Measurements from ENCODE around the gene SLC30A1.
"Not testable (repeated sequence)": the region's sequence is repeated elsewhere in the genome, so short reads cannot be mapped to it uniquely, and the experiment has no call there.

SLC30A1 gene

GRCh38 chr1:211581526-211581925 is 2.6 kb upstream of the SLC30A1 start:
- no peak overlapping the region for H3K4me3 Mint-ChIP-seq
- peaks cover 10 to 36% of the 10 kb centered on the region in 2 donors for H3K4me1 Mint-ChIP-seq
- DNase-seq, result no peak
- H3K36me3 Mint-ChIP-seq, result no peaks in the 10 kb centered on the region
- H3K27me3 Mint-ChIP-seq, result no peaks in the 10 kb centered on the region
- no peak for ATAC-seq (replicated peaks)
- H3K27ac Mint-ChIP-seq, result no peak overlapping the region
- no peaks in the 10 kb centered on the region for H3K9me3 Mint-ChIP-seq

DNA sequence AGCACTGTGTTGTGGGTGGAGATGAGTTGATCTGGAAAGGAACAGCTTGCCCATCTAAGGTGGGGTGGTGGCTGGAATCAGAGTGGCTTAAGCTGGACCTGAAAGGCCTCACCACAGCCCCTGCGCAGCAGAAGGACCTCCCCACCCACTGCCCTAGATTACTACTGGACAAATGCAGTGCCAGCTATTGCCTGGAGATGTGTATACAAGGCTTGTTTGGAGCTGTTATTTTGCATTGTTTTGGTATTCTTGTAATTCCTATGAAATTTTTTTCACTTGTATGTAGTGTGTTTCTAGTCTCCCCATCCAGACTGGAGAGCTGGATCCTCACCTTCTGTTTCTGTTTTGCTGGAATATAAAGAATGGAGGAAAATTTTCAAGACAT is 1.3 kb upstream of the SLC30A1 start:
- Mint-ChIP-seq H3K4me3 (peak overlapping the region; percentile 77 to 94), H3K27ac (peak overlapping the region; percentile 59), H3K9me3 (no peaks in the 10 kb centered on the region), H3K27me3 (no peaks in the 10 kb centered on the region), H3K4me1 (peaks cover 11 to 34% of the 10 kb centered on the region in 2 donors), H3K36me3 (no peaks in the 10 kb centered on the region)
- DNase-seq (no peak), ATAC-seq (replicated peaks) (no peak)

GRCh38 chr1:211579440-211580302 is 710 bp upstream of the SLC30A1 start:
- Mint-ChIP-seq H3K4me1 (peaks cover 11 to 34% of the 10 kb centered on the region in 2 donors), H3K27ac (peak overlapping the region; percentile 84), H3K4me3 (peak overlapping the region; percentile 77 to 94), H3K27me3 (no peaks in the 10 kb centered on the region), H3K9me3 (no peaks in the 10 kb centered on the region), H3K36me3 (peaks cover 0 to 1% of the 10 kb centered on the region in 2 donors)
- ATAC-seq (replicated peaks) (peak; percentile 60 to 63), DNase-seq (no peak)

GRCh38 chr1:211577819-211578639 is 932 bp downstream of the SLC30A1 start:
- no peaks in the 10 kb centered on the region for H3K27me3 Mint-ChIP-seq
- ATAC-seq (replicated peaks), result peak; percentile 38 to 44
- peaks cover 11 to 39% of the 10 kb centered on the region in 2 donors for H3K4me1 Mint-ChIP-seq
- H3K9me3 Mint-ChIP-seq, result no peaks in the 10 kb centered on the region
- H3K36me3 Mint-ChIP-seq, result peaks cover 5 to 10% of the 10 kb centered on the region in 2 donors
- H3K27ac Mint-ChIP-seq, result peak overlapping the region; percentile 92
- DNase-seq, result peak; percentile 59
- peak overlapping the region; percentile 92 to 94 for H3K4me3 Mint-ChIP-seq

DNA sequence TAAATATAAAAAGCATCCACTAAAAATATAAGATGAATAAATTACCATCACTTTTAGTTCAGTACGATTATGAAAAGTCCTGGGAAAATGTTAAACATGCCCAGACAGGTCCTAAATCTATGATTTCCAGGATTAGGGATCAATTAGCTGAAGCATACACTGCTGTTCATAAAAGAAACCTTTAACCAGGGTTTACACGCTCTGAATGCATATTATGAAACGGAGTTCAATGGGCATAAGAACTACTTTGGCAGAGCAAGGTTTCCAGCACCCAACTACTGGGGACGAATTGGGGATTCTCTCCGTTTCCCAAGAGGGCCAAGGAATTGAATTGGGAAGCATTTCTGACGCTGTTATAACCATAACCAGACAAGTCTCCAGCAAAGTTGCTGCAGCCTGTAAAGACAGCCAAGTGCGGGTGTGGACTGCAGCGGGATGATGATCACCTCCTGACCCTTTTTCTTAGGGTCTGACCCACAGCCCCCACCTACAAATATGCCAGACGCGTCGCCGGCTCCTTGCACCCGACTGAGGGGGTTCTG is 1.6 kb downstream of the SLC30A1 start:
- H3K27ac Mint-ChIP-seq, result peak overlapping the region; percentile 88
- DNase-seq (no peak), ATAC-seq (replicated peaks) (no peak)
- H3K27me3 Mint-ChIP-seq, result no peaks in the 10 kb centered on the region
- peaks cover 11 to 37% of the 10 kb centered on the region in 2 donors for H3K4me1 Mint-ChIP-seq
- peaks cover 5 to 13% of the 10 kb centered on the region in 2 donors for H3K36me3 Mint-ChIP-seq
- peak overlapping the region; percentile 92 to 94 for H3K4me3 Mint-ChIP-seq
- H3K9me3 Mint-ChIP-seq, result no peaks in the 10 kb centered on the region

DNA sequence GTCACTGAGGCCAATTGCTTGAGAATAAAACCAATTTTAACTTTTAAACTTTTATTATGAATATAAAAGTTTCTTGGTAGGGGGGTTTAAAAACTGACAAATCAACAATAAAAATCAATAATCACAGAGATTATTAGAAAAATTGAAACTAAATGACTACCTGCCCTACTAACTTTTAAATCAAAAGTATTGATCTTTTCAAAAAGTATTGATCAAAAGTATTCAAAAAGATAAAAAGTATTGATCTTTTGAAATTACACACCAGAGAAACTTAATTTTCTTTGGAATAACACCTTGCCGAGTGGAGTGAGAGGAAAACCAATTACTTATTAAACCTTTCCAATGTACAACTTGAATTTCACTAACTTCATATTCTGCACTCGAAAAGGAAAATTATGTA is 2.2 kb downstream of the SLC30A1 start:
- H3K36me3 Mint-ChIP-seq, result peaks cover 5 to 18% of the 10 kb centered on the region in 2 donors
- H3K27me3 Mint-ChIP-seq, result no peaks in the 10 kb centered on the region
- ATAC-seq (replicated peaks) (no peak), DNase-seq (no peak)
- H3K4me1 Mint-ChIP-seq, result peaks cover 9 to 31% of the 10 kb centered on the region in 2 donors
- H3K9me3 Mint-ChIP-seq, result no peaks in the 10 kb centered on the region
- H3K27ac Mint-ChIP-seq, result no peak overlapping the region
- H3K4me3 Mint-ChIP-seq, result peak overlapping the region; percentile 92 to 94

- H3K27ac Mint-ChIP-seq, result no peak overlapping the region
- H3K9me3 Mint-ChIP-seq, result no peaks in the 10 kb centered on the region
- DNase-seq (no peak), ATAC-seq (replicated peaks) (no peak)
- H3K4me1 Mint-ChIP-seq, result peaks cover 6 to 18% of the 10 kb centered on the region in 2 donors
- no peaks in the 10 kb centered on the region for H3K27me3 Mint-ChIP-seq
- H3K36me3 Mint-ChIP-seq, result peaks cover 9 to 22% of the 10 kb centered on the region in 2 donors
- H3K4me3 Mint-ChIP-seq, result no peak overlapping the region
Observed at GRCh38 chr1:211574705-211575104, 4.3 kb downstream of the SLC30A1 start.

DNA sequence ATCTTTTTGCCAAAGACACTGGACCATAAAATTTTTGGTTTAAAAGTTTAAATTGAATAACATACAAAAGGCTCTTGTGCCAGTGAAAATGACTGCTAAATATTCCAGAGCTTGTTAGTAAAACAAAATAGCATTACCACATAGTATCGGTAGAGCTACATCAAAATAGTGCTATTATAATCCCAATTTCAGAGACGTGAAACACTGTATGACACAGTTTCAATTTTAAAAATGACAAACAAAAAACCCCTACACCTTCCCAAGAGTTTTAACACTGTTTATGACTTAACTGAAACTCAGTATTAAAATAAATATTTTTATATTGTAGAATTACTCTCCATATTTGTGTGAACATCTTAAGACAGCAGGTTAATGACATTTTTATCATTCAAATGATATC is 7.0 kb downstream of the SLC30A1 start:
- Mint-ChIP-seq H3K36me3 (peaks cover 9 to 22% of the 10 kb centered on the region in 2 donors), H3K27me3 (no peaks in the 10 kb centered on the region), H3K4me1 (peaks cover 3 to 6% of the 10 kb centered on the region in 2 donors), H3K27ac (no peak overlapping the region), H3K9me3 (no peaks in the 10 kb centered on the region), H3K4me3 (no peak overlapping the region)
- DNase-seq, result no peak
- no peak for ATAC-seq (replicated peaks)

- H3K9me3 Mint-ChIP-seq; ATAC-seq (replicated peaks); H3K4me3 Mint-ChIP-seq; H3K27me3 Mint-ChIP-seq; DNase-seq; H3K27ac Mint-ChIP-seq: not testable (repeated sequence)
- peaks cover 9 to 22% of the 10 kb centered on the region in 2 donors for H3K36me3 Mint-ChIP-seq
- H3K4me1 Mint-ChIP-seq, result peaks cover 9 to 15% of the 10 kb centered on the region in 2 donors
Observed at GRCh38 chr1:211570378-211570777, 8.6 kb downstream of the SLC30A1 start.

- H3K36me3 Mint-ChIP-seq, result peaks cover 3 to 4% of the 10 kb centered on the region in 2 donors
- DNase-seq (peak; percentile 15), ATAC-seq (replicated peaks) (peak; percentile 85 to 99)
- H3K27me3 Mint-ChIP-seq, result peaks cover 11 to 13% of the 10 kb centered on the region in 2 donors
- H3K4me3 Mint-ChIP-seq, result no peak overlapping the region
- peak overlapping the region; percentile 67 for H3K27ac Mint-ChIP-seq
- H3K9me3 Mint-ChIP-seq, result no peaks in the 10 kb centered on the region
- H3K4me1 Mint-ChIP-seq, result peaks cover 9 to 10% of the 10 kb centered on the region in 2 donors
Observed at GRCh38 chr1:211566431-211567025, 12.4 kb downstream of the SLC30A1 start.

- H3K4me1 Mint-ChIP-seq, result peaks cover 7 to 10% of the 10 kb centered on the region in 2 donors
- H3K36me3 Mint-ChIP-seq, result no peaks in the 10 kb centered on the region
- ATAC-seq (replicated peaks), result no peak
Observed at GRCh38 chr1:211564084-211564483, 14.9 kb downstream of the SLC30A1 start.

DNA sequence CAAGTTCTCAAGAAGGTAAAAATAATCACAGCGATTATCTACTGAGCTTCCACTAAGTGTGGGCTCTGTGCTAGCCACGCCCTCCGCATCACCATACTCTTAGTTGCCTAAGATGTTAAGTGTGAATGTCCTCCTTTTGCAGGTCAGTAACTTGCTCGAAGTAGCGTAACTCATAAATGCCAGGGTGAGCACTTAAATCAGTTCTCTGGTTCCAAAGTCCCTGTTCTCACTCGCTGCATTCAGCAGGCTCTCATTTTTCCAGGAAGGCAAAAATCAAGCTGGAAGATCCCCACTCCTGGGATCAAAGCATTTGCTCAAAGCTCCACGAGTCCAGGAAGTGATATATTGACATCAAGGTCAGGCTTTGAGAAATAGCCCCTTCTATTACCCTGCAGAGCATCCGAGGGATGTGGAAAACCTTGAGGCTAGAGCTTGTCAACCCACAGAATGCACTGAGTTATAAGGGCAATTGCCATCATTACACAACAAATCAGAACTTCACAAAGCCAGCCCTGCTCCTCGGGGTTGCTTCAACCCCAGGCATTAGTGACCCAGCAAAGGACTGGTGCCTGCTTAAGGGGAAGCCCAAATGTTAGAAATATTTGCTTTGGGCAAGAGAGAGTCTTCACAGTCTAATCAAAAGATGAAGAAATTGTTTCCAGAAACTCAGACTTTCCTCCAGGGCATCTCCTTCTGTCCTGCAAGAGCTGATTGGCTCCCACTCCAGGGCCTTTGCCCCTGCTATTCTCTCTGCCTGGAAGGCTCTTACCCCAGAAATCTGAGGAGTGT is 19.5 kb downstream of the SLC30A1 start:
- Mint-ChIP-seq H3K36me3 (no peaks in the 10 kb centered on the region), H3K27ac (no peak overlapping the region), H3K4me3 (no peak overlapping the region), H3K4me1 (no peaks in the 10 kb centered on the region), H3K9me3 (no peaks in the 10 kb centered on the region), H3K27me3 (peaks cover 6% of the 10 kb centered on the region in 2 donors)
- DNase-seq (no peak), ATAC-seq (replicated peaks) (no peak)

More at GRCh38 chr1:211564084-211564483, 14.9 kb downstream of the SLC30A1 start:
- H3K27ac Mint-ChIP-seq, result no peak overlapping the region
- peaks cover 11 to 13% of the 10 kb centered on the region in 2 donors for H3K27me3 Mint-ChIP-seq
- no peaks in the 10 kb centered on the region for H3K9me3 Mint-ChIP-seq
- H3K4me3 Mint-ChIP-seq, result no peak overlapping the region
- DNase-seq, result no peak

GRCh38 chr1:211557894-211558625 is 20.9 kb downstream of the SLC30A1 start:
- Mint-ChIP-seq H3K4me1 (no peaks in the 10 kb centered on the region), H3K27ac (no peak overlapping the region), H3K9me3 (no peaks in the 10 kb centered on the region), H3K27me3 (peaks cover 5 to 14% of the 10 kb centered on the region in 2 donors), H3K4me3 (no peak overlapping the region), H3K36me3 (no peaks in the 10 kb centered on the region)
- DNase-seq (no peak), ATAC-seq (replicated peaks) (no peak)
